Karpas-422 (cell line): ENCODE results near the gene GNAQ. TPM values are rescaled to one million over a fixed set of nuclear protein-coding genes. Genes with fewer than 3 reads are reported as not detected.

Source experiments
- DNase-seq: peaks from one replicate; pipeline ENCODE4 v3.0.0-alpha.2; 2015
- H2AFZ ChIP-seq: fragments of 200-600 bp; sonication (generic); 2 replicates; pipeline ENCODE4 v1.6.1; 2014; ENCODE audit warnings: antibody characterized with exemption, low read length, mixed read lengths
- H3K27ac ChIP-seq: fragments of 200-600 bp; sonication (generic); 2 replicates; pipeline ENCODE4 v1.5.1; 2014; ENCODE audit warnings: mild to moderate bottlenecking, low read length, moderate library complexity
- H3K27me3 ChIP-seq: fragments of 200-600 bp; sonication (generic); 2 replicates; pipeline ENCODE4 v1.6.1; 2014; ENCODE audit warnings: low read length, mixed read lengths
- H3K36me3 ChIP-seq: fragments of 200-600 bp; sonication (generic); 2 replicates; pipeline ENCODE4 v1.6.1; 2014; ENCODE audit warnings: low read length, mixed read lengths; ENCODE audit not compliant: insufficient read depth
- H3K4me1 ChIP-seq: fragments of 200-600 bp; sonication (generic); 2 replicates; pipeline ENCODE4 v1.6.1; 2014; ENCODE audit warnings: mild to moderate bottlenecking, low read length, mixed read lengths
- H3K4me2 ChIP-seq: fragments of 200-600 bp; sonication (generic); 2 replicates; pipeline ENCODE4 v1.6.1; 2014; ENCODE audit warnings: low read length, low read depth, mild to moderate bottlenecking; ENCODE audit not compliant: poor library complexity, severe bottlenecking
- H3K4me3 ChIP-seq: fragments of 200-600 bp; sonication (generic); 2 replicates; pipeline ENCODE4 v1.5.1; 2014; ENCODE audit warnings: mild to moderate bottlenecking, antibody characterized with exemption, low read length, mixed read lengths
- H3K79me2 ChIP-seq: fragments of 200-600 bp; sonication (generic); 2 replicates; pipeline ENCODE4 v1.6.1; 2014; ENCODE audit warnings: mild to moderate bottlenecking, low read length, mixed read lengths
- H3K9ac ChIP-seq: fragments of 200-600 bp; sonication (generic); 2 replicates; pipeline ENCODE4 v1.6.0; 2014; ENCODE audit warnings: low read length
- H3K9me2 ChIP-seq: fragments of 200-600 bp; sonication (generic), shearing (Covaris generic); replicated peaks from 2 replicates; pipeline ENCODE4 v1.6.0; 2014; ENCODE audit warnings: mild to moderate bottlenecking, low read length, moderate library complexity; ENCODE audit not compliant: insufficient read depth
- H3K9me3 ChIP-seq: fragments of 300-700, 200-600 bp; sonication (generic); 2 replicates; pipeline ENCODE4 v1.6.1; 2014; ENCODE audit warnings: low read length, mixed read lengths
- H4K20me1 ChIP-seq: fragments of 200-600 bp; sonication (generic); 2 replicates; pipeline ENCODE4 v1.6.1; 2014; ENCODE audit warnings: mild to moderate bottlenecking, antibody characterized with exemption, low read length, low read depth; ENCODE audit not compliant: insufficient read depth
- total RNA-seq: library from RNA; depleted of rRNA; stranded (reverse); fragments of >200 nt; shearing (Covaris generic); gene quantifications from 2 replicates; pipeline ENCODE4 v1.2.3, GENCODE V29; 2014; ENCODE audit warnings: low replicate concordance

Gene GNAQ
- total RNA-seq, 1 experiment from 2014 or later = not detected

- no peak overlapping the region for H3K27ac ChIP-seq
Measured at GRCh38 chr9:77803423-77803822, 228.2 kb downstream of the GNAQ start.

GRCh38 chr9:77802515-77803293 lies 228.9 kb downstream of the GNAQ start:
- Histone ChIP-seq H3K79me2 (no peaks in the 10 kb centered on the region), H3K27me3 (no peaks in the 10 kb centered on the region; the same call in 1 of the 2 replicates), H3K27ac (no peak overlapping the region), H3K4me2 (no peak overlapping the region), H3K9me2 (no peaks in the 10 kb centered on the region), H2AFZ (no peak overlapping the region), H3K4me3 (no peak overlapping the region), H4K20me1 (no peaks in the 10 kb centered on the region), H3K9me3 (no peaks in the 10 kb centered on the region), H3K9ac (no peak overlapping the region), H3K36me3 (no peaks in the 10 kb centered on the region), H3K4me1 (no peaks in the 10 kb centered on the region)
- no peak for DNase-seq

More at GRCh38 chr9:77803423-77803822, 228.2 kb downstream of the GNAQ start:
- Histone ChIP-seq H2AFZ (no peak overlapping the region), H3K4me3 (no peak overlapping the region), H3K9me3 (no peaks in the 10 kb centered on the region), H3K4me2 (no peak overlapping the region), H3K27me3 (no peaks in the 10 kb centered on the region; the same call in 1 of the 2 replicates), H3K9me2 (no peaks in the 10 kb centered on the region), H4K20me1 (no peaks in the 10 kb centered on the region), H3K36me3 (no peaks in the 10 kb centered on the region), H3K79me2 (no peaks in the 10 kb centered on the region), H3K9ac (no peak overlapping the region), H3K4me1 (no peaks in the 10 kb centered on the region)
- no peak for DNase-seq

GRCh38 chr9:77802064-77802463 lies 229.5 kb downstream of the GNAQ start:
- Histone ChIP-seq H3K4me1 (no peaks in the 10 kb centered on the region), H3K9ac (no peak overlapping the region), H3K9me3 (no peaks in the 10 kb centered on the region), H3K27ac (no peak overlapping the region), H4K20me1 (no peaks in the 10 kb centered on the region), H3K36me3 (no peaks in the 10 kb centered on the region), H3K4me2 (no peak overlapping the region), H3K27me3 (no peaks in the 10 kb centered on the region; the same call in 1 of the 2 replicates), H3K4me3 (no peak overlapping the region), H3K9me2 (no peaks in the 10 kb centered on the region), H2AFZ (no peak overlapping the region), H3K79me2 (no peaks in the 10 kb centered on the region)
- no peak for DNase-seq

GRCh38 chr9:77800924-77801551 lies 230.6 kb downstream of the GNAQ start:
- H3K79me2 ChIP-seq = no peaks in the 10 kb centered on the region
- no peak overlapping the region for H2AFZ ChIP-seq
- H3K4me3 ChIP-seq = no peak overlapping the region
- no peak overlapping the region for H3K27ac ChIP-seq
- H3K27me3 ChIP-seq = no peaks in the 10 kb centered on the region; the same call in 1 of the 2 replicates
- DNase-seq = no peak
- H4K20me1 ChIP-seq = no peaks in the 10 kb centered on the region
- no peak overlapping the region for H3K9ac ChIP-seq
- no peaks in the 10 kb centered on the region for H3K9me2 ChIP-seq
- no peaks in the 10 kb centered on the region for H3K4me1 ChIP-seq
- H3K4me2 ChIP-seq = no peak overlapping the region
- no peaks in the 10 kb centered on the region for H3K9me3 ChIP-seq
- H3K36me3 ChIP-seq = no peaks in the 10 kb centered on the region

GRCh38 chr9:77798140-77798539 lies 233.5 kb downstream of the GNAQ start:
- H3K79me2 ChIP-seq = no peaks in the 10 kb centered on the region
- H3K4me3 ChIP-seq = no peak overlapping the region
- DNase-seq = no peak
- no peak overlapping the region for H3K9ac ChIP-seq
- no peaks in the 10 kb centered on the region for H3K36me3 ChIP-seq
- H3K9me3 ChIP-seq = no peaks in the 10 kb centered on the region
- no peaks in the 10 kb centered on the region for H3K4me1 ChIP-seq
- H3K27ac ChIP-seq = no peak overlapping the region
- H2AFZ ChIP-seq = no peak overlapping the region
- H3K4me2 ChIP-seq = no peak overlapping the region
- H3K27me3 ChIP-seq = no peaks in the 10 kb centered on the region; the same call in 1 of the 2 replicates
- no peaks in the 10 kb centered on the region for H3K9me2 ChIP-seq
- H4K20me1 ChIP-seq = no peaks in the 10 kb centered on the region

GRCh38 chr9:77794985-77795384 lies 236.6 kb downstream of the GNAQ start:
- Histone ChIP-seq H3K27me3 (no peaks in the 10 kb centered on the region; the same call in 1 of the 2 replicates), H3K27ac (no peak overlapping the region), H3K79me2 (no peaks in the 10 kb centered on the region), H3K9ac (no peak overlapping the region), H2AFZ (no peak overlapping the region), H3K36me3 (no peaks in the 10 kb centered on the region), H3K9me3 (no peaks in the 10 kb centered on the region), H3K4me1 (no peaks in the 10 kb centered on the region), H4K20me1 (no peaks in the 10 kb centered on the region), H3K4me3 (no peak overlapping the region), H3K4me2 (no peak overlapping the region), H3K9me2 (no peaks in the 10 kb centered on the region)
- no peak for DNase-seq

- Histone ChIP-seq H3K4me3 (no peak overlapping the region), H3K27me3 (no peaks in the 10 kb centered on the region), H4K20me1 (no peaks in the 10 kb centered on the region), H3K9me3 (no peaks in the 10 kb centered on the region), H3K36me3 (no peaks in the 10 kb centered on the region), H3K9ac (no peak overlapping the region), H3K27ac (no peak overlapping the region), H3K79me2 (no peaks in the 10 kb centered on the region), H3K4me1 (no peaks in the 10 kb centered on the region), H3K9me2 (no peaks in the 10 kb centered on the region), H2AFZ (no peak overlapping the region), H3K4me2 (no peak overlapping the region)
- DNase-seq = no peak
Measured at GRCh38 chr9:77793849-77794248, 237.8 kb downstream of the GNAQ start.

- Histone ChIP-seq H3K9me3 (no peaks in the 10 kb centered on the region), H3K4me3 (no peak overlapping the region), H4K20me1 (no peaks in the 10 kb centered on the region), H3K79me2 (no peaks in the 10 kb centered on the region), H3K9me2 (no peaks in the 10 kb centered on the region), H3K27ac (no peak overlapping the region), H3K27me3 (no peaks in the 10 kb centered on the region), H2AFZ (no peak overlapping the region), H3K36me3 (no peaks in the 10 kb centered on the region), H3K4me2 (no peak overlapping the region), H3K4me1 (no peaks in the 10 kb centered on the region), H3K9ac (no peak overlapping the region)
- DNase-seq = no peak
Measured at GRCh38 chr9:77789891-77790290, 241.7 kb downstream of the GNAQ start.
